ENCODE data around the gene RPRD1A.
A peak's percentile ranks its signal among the peaks of the same experiment; 100 is the strongest.
"Not testable (repeated sequence)": the region's sequence is repeated elsewhere in the genome, so short reads cannot be mapped to it uniquely, and the experiment has no call there.

RPRD1A gene

GRCh38 chr18:36035253-36035652 lies 32.1 kb downstream of the RPRD1A start:
- no peak for FAIRE-seq
- no peak for DNase-seq (ENCODE audit: insufficient read length, low spot score)

GRCh38 chr18:36034299-36034895 lies 33.0 kb downstream of the RPRD1A start:
- FAIRE-seq (no peak), DNase-seq (ENCODE audit: insufficient read length, low spot score) (no peak)

- no peak for FAIRE-seq
- no peak for DNase-seq (ENCODE audit: insufficient read length, low spot score)
Measured at GRCh38 chr18:36031903-36032302, 35.5 kb downstream of the RPRD1A start.

GRCh38 chr18:36031407-36031806 lies 36.0 kb downstream of the RPRD1A start:
- FAIRE-seq (no peak), DNase-seq (ENCODE audit: insufficient read length, low spot score) (no peak)

GRCh38 chr18:36028859-36029258 lies 38.5 kb downstream of the RPRD1A start:
- FAIRE-seq (peak; percentile 4), DNase-seq (ENCODE audit: insufficient read length, low spot score) (no peak)

GRCh38 chr18:36025025-36025424 lies 42.3 kb downstream of the RPRD1A start:
- no peak for DNase-seq (ENCODE audit: insufficient read length, low spot score)

GRCh38 chr18:36024241-36024640 lies 43.1 kb downstream of the RPRD1A start:
- DNase-seq (ENCODE audit: insufficient read length, low spot score); FAIRE-seq: not testable (repeated sequence)

More at GRCh38 chr18:36025025-36025424, 42.3 kb downstream of the RPRD1A start:
- peak; percentile 18 for FAIRE-seq

GRCh38 chr18:36023336-36023735 lies 44.0 kb downstream of the RPRD1A start:
- DNase-seq (ENCODE audit: insufficient read length, low spot score): no peak
- FAIRE-seq: no peak

GRCh38 chr18:36020174-36020711 lies 47.1 kb downstream of the RPRD1A start:
- no peak for FAIRE-seq
- no peak for DNase-seq (ENCODE audit: insufficient read length, low spot score)

- DNase-seq (ENCODE audit: insufficient read length, low spot score) (no peak), FAIRE-seq (no peak)
Measured at GRCh38 chr18:36017232-36017631, 50.1 kb downstream of the RPRD1A start.

- FAIRE-seq: peak; percentile 94
- DNase-seq (ENCODE audit: insufficient read length, low spot score): peak; percentile 31
Measured at GRCh38 chr18:36015629-36016028, 51.7 kb downstream of the RPRD1A start.

- FAIRE-seq (no peak), DNase-seq (ENCODE audit: insufficient read length, low spot score) (no peak)
Measured at GRCh38 chr18:36012891-36013290, 54.5 kb downstream of the RPRD1A start.

GRCh38 chr18:36009214-36009613 lies 58.1 kb downstream of the RPRD1A start:
- no peak for DNase-seq (ENCODE audit: insufficient read length, low spot score)
- peak; percentile 21 for FAIRE-seq

GRCh38 chr18:36006997-36007396 lies 60.4 kb downstream of the RPRD1A start:
- no peak for FAIRE-seq
- DNase-seq (ENCODE audit: insufficient read length, low spot score): no peak

- no peak for DNase-seq (ENCODE audit: insufficient read length, low spot score)
- no peak for FAIRE-seq
Measured at GRCh38 chr18:35999925-36000324, 67.4 kb downstream of the RPRD1A start.

- DNase-seq (ENCODE audit: insufficient read length, low spot score): no peak
- FAIRE-seq: no peak
Measured at GRCh38 chr18:35998967-35999366, 68.4 kb downstream of the RPRD1A start.

GRCh38 chr18:35993013-35993412 lies 74.3 kb downstream of the RPRD1A start:
- DNase-seq (ENCODE audit: insufficient read length, low spot score) (no peak), FAIRE-seq (no peak)

GRCh38 chr18:35991696-35992095 lies 75.7 kb downstream of the RPRD1A start:
- DNase-seq (ENCODE audit: insufficient read length, low spot score): no peak
- FAIRE-seq: no peak

GRCh38 chr18:35983818-35984217 lies 83.5 kb downstream of the RPRD1A start:
- DNase-seq (ENCODE audit: insufficient read length, low spot score): no peak
- FAIRE-seq: no peak

- DNase-seq (ENCODE audit: insufficient read length, low spot score): no peak
- no peak for FAIRE-seq
Measured at GRCh38 chr18:35983147-35983546, 84.2 kb downstream of the RPRD1A start.

GRCh38 chr18:35982409-35983114 lies 84.8 kb downstream of the RPRD1A start:
- DNase-seq (ENCODE audit: insufficient read length, low spot score) (no peak), FAIRE-seq (no peak)

GRCh38 chr18:35979112-35979511 lies 88.2 kb downstream of the RPRD1A start:
- no peak for DNase-seq (ENCODE audit: insufficient read length, low spot score)
- no peak for FAIRE-seq

All from GM19239 (cell line).